OCI-LY1 (cell line): ENCODE results near the gene ELK4.
"Not testable (repeated sequence)": the region's sequence is repeated elsewhere in the genome, so short reads cannot be mapped to it uniquely, and the experiment has no call there.

ENCODE experiments used
- H2AFZ ChIP-seq: fragments of 200-600 bp; sonication (generic), shearing (Covaris generic); 2 replicates; pipeline ENCODE4 v1.6.0; 2014; ENCODE audit warnings: antibody characterized with exemption, mild to moderate bottlenecking, low read length
- H3F3A ChIP-seq: fragments of 200-600 bp; sonication (generic), shearing (Covaris generic); 2 replicates; pipeline ENCODE4 v1.6.0; 2014; ENCODE audit warnings: mild to moderate bottlenecking, antibody characterized with exemption, low read length, moderate library complexity; ENCODE audit not compliant: insufficient read depth
- H3K27ac ChIP-seq: fragments of 200-600 bp; sonication (generic); 2 replicates; pipeline ENCODE4 v1.5.1; 2014; ENCODE audit warnings: low read length, mixed run types, mild to moderate bottlenecking, low read depth; ENCODE audit not compliant: poor library complexity, severe bottlenecking
- H3K27me3 ChIP-seq: fragments of 200-600 bp; sonication (generic); 2 replicates; pipeline ENCODE4 v1.6.0; 2014; ENCODE audit warnings: antibody characterized with exemption, mild to moderate bottlenecking, low read length, moderate library complexity; ENCODE audit not compliant: insufficient read depth
- H3K36me3 ChIP-seq: fragments of 200-600 bp; sonication (generic); 2 replicates; pipeline ENCODE4 v1.6.1; 2014; ENCODE audit warnings: mild to moderate bottlenecking, antibody characterized with exemption, low read length, moderate library complexity, mixed read lengths; ENCODE audit not compliant: insufficient read depth
- H3K4me1 ChIP-seq: fragments of 200-600 bp; sonication (generic); 2 replicates; pipeline ENCODE4 v1.5.1; 2014; ENCODE audit warnings: mild to moderate bottlenecking, low read length, moderate library complexity; ENCODE audit not compliant: insufficient read depth, severe bottlenecking
- H3K4me2 ChIP-seq: fragments of 200-600 bp; sonication (generic), shearing (Covaris generic); 2 replicates; pipeline ENCODE4 v1.6.1; 2014; ENCODE audit warnings: low read length
- H3K4me3 ChIP-seq: fragments of 200-600 bp; sonication (generic); 2 replicates; pipeline ENCODE4 v1.5.1; 2014; ENCODE audit warnings: low read length, low read depth, mild to moderate bottlenecking, mixed read lengths; ENCODE audit not compliant: poor library complexity, severe bottlenecking
- H3K79me2 ChIP-seq: fragments of 200-600 bp; shearing (Covaris generic); 2 replicates; pipeline ENCODE4 v1.6.1; 2016; ENCODE audit warnings: mixed run types, low read length, mixed read lengths; ENCODE audit not compliant: insufficient read depth
- H3K9ac ChIP-seq: fragments of 200-600 bp; sonication (generic), shearing (Covaris generic); 2 replicates; pipeline ENCODE4 v1.6.1; 2014; ENCODE audit warnings: mild to moderate bottlenecking, low read length, mixed read lengths
- H3K9me2 ChIP-seq: fragments of 200-600 bp; sonication (generic), shearing (Covaris generic); 2 replicates; pipeline ENCODE4 v1.6.1; 2014; ENCODE audit warnings: low read depth, mild to moderate bottlenecking, low read length, mixed read lengths
- H3K9me3 ChIP-seq: fragments of 200-600 bp; shearing (Covaris generic); 2 replicates; pipeline ENCODE4 v1.6.1; 2014; ENCODE audit warnings: low read length, mixed read lengths
- H4K20me1 ChIP-seq: fragments of 200-600 bp; sonication (generic), shearing (Covaris generic); 2 replicates; pipeline ENCODE4 v1.6.0; 2016; ENCODE audit warnings: mild to moderate bottlenecking, low read length; ENCODE audit not compliant: insufficient read depth
- EZH2 ChIP-seq: fragments of 200-600 bp; sonication (generic), shearing (Covaris generic); IDR thresholded peaks from 2 replicates; pipeline ENCODE4 v1.8.0; 2017; ENCODE audit warnings: borderline replicate concordance, mixed run types, mild to moderate bottlenecking, antibody characterized with exemption, low read length, moderate library complexity, mixed read lengths
- TF ChIP-seq, protein P1 (sequence below): fragments of 200-600 bp; sonication (generic), shearing (Covaris generic); IDR thresholded peaks from 2 replicates; pipeline ENCODE4 v1.5.1; 2017; ENCODE audit warnings: mild to moderate bottlenecking, antibody characterized with exemption, low read length, moderate library complexity, mixed read lengths

ELK4 gene

DNA sequence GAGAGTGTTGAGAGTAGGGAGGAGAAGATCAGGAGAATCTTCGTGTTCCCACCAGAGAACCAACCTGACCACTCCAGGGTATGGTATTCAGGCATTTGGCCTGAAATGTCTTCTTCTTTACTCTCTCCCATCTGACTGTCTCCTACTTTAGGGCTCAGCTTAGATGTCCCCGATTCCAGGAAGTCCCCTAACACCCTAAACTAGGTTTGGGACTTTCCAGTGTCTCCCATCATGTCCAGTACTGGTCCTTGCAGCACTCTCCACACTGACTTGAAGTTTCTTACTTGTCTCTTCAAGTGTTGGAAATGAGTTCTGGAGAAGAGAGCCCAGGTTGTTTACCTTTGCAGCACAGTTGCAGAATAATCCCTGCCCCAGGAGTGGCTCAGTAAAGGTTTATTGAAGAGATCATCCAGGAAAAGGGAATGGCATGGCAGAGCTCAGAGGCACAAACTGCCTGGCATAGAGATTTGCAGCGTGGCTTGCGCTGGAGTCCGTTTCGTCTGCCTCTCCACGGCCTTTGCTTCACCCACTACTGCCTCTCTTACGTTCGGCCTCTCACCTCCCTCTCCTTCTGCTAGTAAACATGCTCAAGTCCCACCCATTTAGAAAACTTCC is 6.2 kb upstream of the ELK4 start:
- no peaks in the 10 kb centered on the region for H3K36me3 ChIP-seq
- H2AFZ ChIP-seq, result no peak overlapping the region
- no peak overlapping the region for H3K9ac ChIP-seq
- no peaks in the 10 kb centered on the region for H3K4me1 ChIP-seq
- no peaks in the 10 kb centered on the region for H4K20me1 ChIP-seq
- no peak for TF ChIP-seq EZH2
- TF ChIP-seq, protein P1, sequence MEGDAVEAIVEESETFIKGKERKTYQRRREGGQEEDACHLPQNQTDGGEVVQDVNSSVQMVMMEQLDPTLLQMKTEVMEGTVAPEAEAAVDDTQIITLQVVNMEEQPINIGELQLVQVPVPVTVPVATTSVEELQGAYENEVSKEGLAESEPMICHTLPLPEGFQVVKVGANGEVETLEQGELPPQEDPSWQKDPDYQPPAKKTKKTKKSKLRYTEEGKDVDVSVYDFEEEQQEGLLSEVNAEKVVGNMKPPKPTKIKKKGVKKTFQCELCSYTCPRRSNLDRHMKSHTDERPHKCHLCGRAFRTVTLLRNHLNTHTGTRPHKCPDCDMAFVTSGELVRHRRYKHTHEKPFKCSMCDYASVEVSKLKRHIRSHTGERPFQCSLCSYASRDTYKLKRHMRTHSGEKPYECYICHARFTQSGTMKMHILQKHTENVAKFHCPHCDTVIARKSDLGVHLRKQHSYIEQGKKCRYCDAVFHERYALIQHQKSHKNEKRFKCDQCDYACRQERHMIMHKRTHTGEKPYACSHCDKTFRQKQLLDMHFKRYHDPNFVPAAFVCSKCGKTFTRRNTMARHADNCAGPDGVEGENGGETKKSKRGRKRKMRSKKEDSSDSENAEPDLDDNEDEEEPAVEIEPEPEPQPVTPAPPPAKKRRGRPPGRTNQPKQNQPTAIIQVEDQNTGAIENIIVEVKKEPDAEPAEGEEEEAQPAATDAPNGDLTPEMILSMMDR, result no peak
- H3K27me3 ChIP-seq, result no peaks in the 10 kb centered on the region
- H3K9me2 ChIP-seq, result no peaks in the 10 kb centered on the region
- H3K9me3 ChIP-seq, result no peaks in the 10 kb centered on the region
- no peaks in the 10 kb centered on the region for H3F3A ChIP-seq
- no peak overlapping the region for H3K4me3 ChIP-seq
- H3K27ac ChIP-seq, result no peak overlapping the region
- no peak overlapping the region for H3K4me2 ChIP-seq
- no peaks in the 10 kb centered on the region for H3K79me2 ChIP-seq

DNA sequence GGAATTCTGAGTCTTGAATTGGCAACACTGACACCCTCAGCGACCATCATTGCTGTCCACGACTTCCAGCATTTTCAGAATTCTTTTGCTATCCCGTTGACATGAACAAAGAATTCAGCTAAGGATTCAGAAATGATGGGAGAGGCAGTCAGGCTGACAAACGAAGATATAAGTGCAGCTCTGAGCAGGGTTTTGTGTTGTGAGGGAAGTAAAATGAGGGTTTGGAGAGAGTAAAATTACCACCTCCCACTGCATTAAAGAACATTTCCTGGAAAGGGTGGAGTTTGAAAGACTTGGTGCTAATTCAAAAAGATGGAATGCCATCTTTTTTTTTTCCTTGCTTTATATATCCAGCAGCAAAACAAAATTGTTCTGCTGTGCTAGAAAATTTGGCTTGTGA is 4.9 kb upstream of the ELK4 start:
- no peak overlapping the region for H3K4me2 ChIP-seq

DNA sequence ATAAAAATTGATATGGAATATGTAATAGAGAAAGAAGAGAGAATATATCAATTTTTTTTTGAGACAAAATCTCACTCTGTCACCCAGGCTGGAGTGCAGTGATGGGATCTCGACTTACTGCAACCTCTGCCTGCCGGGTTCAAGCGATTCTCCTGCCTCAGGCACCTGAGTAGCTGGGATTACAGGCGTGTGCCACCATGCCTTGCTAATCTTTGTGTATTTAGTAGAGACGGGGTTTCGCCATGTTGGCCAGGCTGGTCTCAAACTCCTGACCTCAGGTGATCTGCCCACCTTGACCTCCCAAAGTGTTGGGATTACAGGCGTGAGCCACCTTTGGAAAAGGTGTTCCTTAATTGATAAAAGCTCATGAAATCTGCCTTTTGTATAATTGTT is 4.3 kb upstream of the ELK4 start:
- not testable (repeated sequence) for H2AFZ ChIP-seq, H3F3A ChIP-seq, H3K4me3 ChIP-seq, H3K4me2 ChIP-seq, H3K4me1 ChIP-seq, H4K20me1 ChIP-seq, H3K27me3 ChIP-seq, H3K9ac ChIP-seq, H3K9me2 ChIP-seq, H3K27ac ChIP-seq, H3K9me3 ChIP-seq, H3K79me2 ChIP-seq, H3K36me3 ChIP-seq

More for the DNA sequence above, 4.9 kb upstream of the ELK4 start:
- Histone ChIP-seq H3F3A (no peaks in the 10 kb centered on the region), H3K9ac (no peak overlapping the region), H3K4me3 (no peak overlapping the region), H3K27ac (no peak overlapping the region), H3K4me1 (peaks cover 7% of the 10 kb centered on the region), H2AFZ (no peak overlapping the region), H3K79me2 (no peaks in the 10 kb centered on the region), H3K9me3 (no peaks in the 10 kb centered on the region), H3K36me3 (no peaks in the 10 kb centered on the region), H3K27me3 (no peaks in the 10 kb centered on the region), H3K9me2 (no peaks in the 10 kb centered on the region), H4K20me1 (no peaks in the 10 kb centered on the region)
- TF ChIP-seq EZH2, result no peak
- TF ChIP-seq, protein P1, result no peak

DNA sequence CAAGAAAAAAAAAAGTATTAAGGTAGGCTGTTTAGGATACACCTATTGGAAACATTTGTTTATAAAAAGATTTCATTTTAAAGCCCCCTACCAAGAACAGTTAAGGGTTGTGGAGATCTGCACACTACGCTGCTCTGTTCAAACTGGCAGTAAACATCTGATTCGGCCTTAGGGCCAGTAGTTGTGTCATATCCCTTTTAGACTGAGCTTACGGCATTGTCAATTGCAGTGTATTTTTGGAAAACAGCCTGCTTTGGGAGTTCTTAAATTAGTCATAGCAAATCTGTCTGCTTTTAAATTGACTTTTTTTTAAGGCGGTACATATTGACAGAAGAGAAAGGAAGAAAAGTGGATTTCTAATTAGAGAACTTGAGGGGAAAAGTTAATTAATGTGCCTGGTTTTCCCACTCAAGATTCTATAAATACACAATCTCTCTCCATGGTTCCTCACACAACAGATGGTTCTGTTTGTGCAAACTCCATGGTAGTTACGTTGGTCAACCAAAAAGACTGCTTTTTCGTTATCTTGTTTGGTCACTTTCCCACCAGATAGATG is 1.7 kb upstream of the ELK4 start:
- Histone ChIP-seq H2AFZ (no peak overlapping the region), H3F3A (no peaks in the 10 kb centered on the region), H3K9ac (no peak overlapping the region), H4K20me1 (no peaks in the 10 kb centered on the region), H3K4me3 (no peak overlapping the region), H3K4me1 (peaks cover 26% of the 10 kb centered on the region), H3K27ac (no peak overlapping the region), H3K9me3 (no peaks in the 10 kb centered on the region), H3K79me2 (peaks cover 24% of the 10 kb centered on the region), H3K36me3 (peaks cover under 1% of the 10 kb centered on the region; the same call in 1 of the 2 replicates), H3K4me2 (no peak overlapping the region), H3K9me2 (no peaks in the 10 kb centered on the region), H3K27me3 (no peaks in the 10 kb centered on the region)
- TF ChIP-seq EZH2, result no peak
- TF ChIP-seq, protein P1, result no peak
